ENCODE data around the gene NT5C1A.

DNA sequence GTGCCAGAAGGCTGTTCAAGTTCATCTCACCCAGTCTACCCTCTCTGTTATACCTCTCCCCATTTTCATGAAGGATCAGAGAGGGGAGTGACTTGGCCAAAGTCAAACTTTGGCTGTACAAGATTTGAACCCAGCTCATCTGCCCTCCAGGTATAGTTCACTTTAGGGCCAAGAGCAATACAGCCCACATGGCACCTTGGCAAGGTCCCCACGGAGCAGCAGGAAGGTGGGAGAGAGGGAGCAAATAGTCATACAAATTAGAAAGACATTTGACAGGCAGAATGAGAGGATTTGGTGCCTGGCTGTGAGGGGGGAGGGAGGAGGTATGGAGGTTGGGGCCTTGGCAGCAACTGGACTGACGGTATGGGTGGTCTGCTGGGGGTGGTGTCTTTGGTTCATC, 18.3 kb upstream of the NT5C1A start:
- TF ChIP-seq, protein P1, sequence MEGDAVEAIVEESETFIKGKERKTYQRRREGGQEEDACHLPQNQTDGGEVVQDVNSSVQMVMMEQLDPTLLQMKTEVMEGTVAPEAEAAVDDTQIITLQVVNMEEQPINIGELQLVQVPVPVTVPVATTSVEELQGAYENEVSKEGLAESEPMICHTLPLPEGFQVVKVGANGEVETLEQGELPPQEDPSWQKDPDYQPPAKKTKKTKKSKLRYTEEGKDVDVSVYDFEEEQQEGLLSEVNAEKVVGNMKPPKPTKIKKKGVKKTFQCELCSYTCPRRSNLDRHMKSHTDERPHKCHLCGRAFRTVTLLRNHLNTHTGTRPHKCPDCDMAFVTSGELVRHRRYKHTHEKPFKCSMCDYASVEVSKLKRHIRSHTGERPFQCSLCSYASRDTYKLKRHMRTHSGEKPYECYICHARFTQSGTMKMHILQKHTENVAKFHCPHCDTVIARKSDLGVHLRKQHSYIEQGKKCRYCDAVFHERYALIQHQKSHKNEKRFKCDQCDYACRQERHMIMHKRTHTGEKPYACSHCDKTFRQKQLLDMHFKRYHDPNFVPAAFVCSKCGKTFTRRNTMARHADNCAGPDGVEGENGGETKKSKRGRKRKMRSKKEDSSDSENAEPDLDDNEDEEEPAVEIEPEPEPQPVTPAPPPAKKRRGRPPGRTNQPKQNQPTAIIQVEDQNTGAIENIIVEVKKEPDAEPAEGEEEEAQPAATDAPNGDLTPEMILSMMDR (IDR thresholded peaks at IDR 0.05; ENCODE audit: low read length) = no peak
- no peak for TF ChIP-seq EZH2 (IDR thresholded peaks at IDR 0.05; ENCODE audit: borderline replicate concordance, low read length)
